BJ (cell line): Measurements from ENCODE around the gene MAP1LC3A. TPM values are rescaled to one million over a fixed set of nuclear protein-coding genes. Genes with fewer than 3 reads are reported as not detected.
"Not testable (repeated sequence)": the region's sequence is repeated elsewhere in the genome, so short reads cannot be mapped to it uniquely, and the experiment has no call there.

Source experiments
- CTCF ChIA-PET: fragments of 350-600 bp; formaldehyde crosslinking; extraction: SDS; loops from one replicate; lab custom pipeline; 2021; ENCODE audit warnings: antibody characterized with exemption, inconsistent platforms; lab: Yijun Ruan, JAX
- POLR2A ChIA-PET: fragments of 300-600 bp; sonication (Branson Sonifier 250); formaldehyde crosslinking; extraction: SDS; loops from one replicate; lab custom pipeline; 2021; ENCODE audit warnings: antibody characterized with exemption; lab: Charles Lee
- DNase-seq: peaks from one replicate; pipeline ENCODE4 v3.0.0-alpha.2; 2011; ENCODE audit warnings: low read depth
- H3K27me3 ChIP-seq: 2 replicates; pipeline ENCODE4 v1.6.0; 2011; ENCODE audit warnings: low read length; ENCODE audit not compliant: control insufficient read depth, insufficient read depth
- H3K36me3 ChIP-seq: 2 replicates; pipeline ENCODE4 v1.5.1; 2011; ENCODE audit warnings: low read length; ENCODE audit not compliant: control insufficient read depth, insufficient read depth
- H3K4me3 ChIP-seq: 2 replicates; pipeline ENCODE4 v1.5.1; 2011; ENCODE audit warnings: low read depth, mild to moderate bottlenecking, control low read depth, low read length
- CTCF ChIP-seq: IDR thresholded peaks from 2 replicates; pipeline ENCODE4 v1.5.1; 2011; ENCODE audit warnings: low read depth, mild to moderate bottlenecking, control low read depth, inconsistent platforms, low read length, moderate library complexity; ENCODE audit not compliant: insufficient read depth
- polyA plus RNA-seq: library from polyadenylated mRNA; depleted of rRNA; stranded (reverse); fragments of >200 nt; gene quantifications from 2 replicates; pipeline ENCODE4 v1.2.3, GENCODE V29; 2011

Gene MAP1LC3A
- polyA plus RNA-seq, 1 experiment: 33.7 TPM

DNA sequence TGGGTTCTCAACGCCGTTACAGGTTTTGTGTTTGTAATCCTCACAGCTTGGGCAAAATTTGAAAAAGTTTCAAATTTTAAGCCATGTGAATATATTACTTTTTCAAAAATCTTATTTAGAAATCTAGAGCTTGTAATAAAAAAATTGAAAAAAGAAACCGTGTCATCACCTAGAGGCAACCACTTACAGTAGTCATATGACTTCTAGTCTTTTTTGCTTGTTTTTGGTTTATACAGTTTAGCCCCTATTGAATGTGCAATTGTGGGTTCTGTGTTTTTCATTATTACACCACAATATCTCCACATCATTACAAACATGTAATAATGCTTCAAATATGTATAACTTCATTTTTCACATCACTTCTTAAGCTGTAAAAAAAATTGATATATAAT is 41.4 kb upstream of the MAP1LC3A start:
- no peak for DNase-seq
- H3K4me3 ChIP-seq: peak overlapping the region; percentile 93
- CTCF ChIA-PET: interaction anchor here (0.9 to 9.3 kb wide), 4 partner anchors 21 to 252 kb away, joined by 3 to 63 read pairs (median 4); no protein-coding TSS in a partner anchor
- no peaks in the 10 kb centered on the region for H3K27me3 ChIP-seq
- peaks cover 1% of the 10 kb centered on the region for H3K36me3 ChIP-seq
- POLR2A ChIA-PET: no interaction called here
- TF ChIP-seq CTCF: no peak

- H3K4me3 ChIP-seq, H3K27me3 ChIP-seq, DNase-seq, H3K36me3 ChIP-seq, POLR2A ChIA-PET: not testable (repeated sequence)
- CTCF ChIA-PET: interaction anchor here (0.6 to 9.3 kb wide), 4 partner anchors 156 to 1803 kb away, joined by 3 to 63 read pairs (median 4); partner anchors contain the start of gene ITCH
Observed at GRCh38 chr20:34518863-34519262, 39.7 kb upstream of the MAP1LC3A start.

DNA sequence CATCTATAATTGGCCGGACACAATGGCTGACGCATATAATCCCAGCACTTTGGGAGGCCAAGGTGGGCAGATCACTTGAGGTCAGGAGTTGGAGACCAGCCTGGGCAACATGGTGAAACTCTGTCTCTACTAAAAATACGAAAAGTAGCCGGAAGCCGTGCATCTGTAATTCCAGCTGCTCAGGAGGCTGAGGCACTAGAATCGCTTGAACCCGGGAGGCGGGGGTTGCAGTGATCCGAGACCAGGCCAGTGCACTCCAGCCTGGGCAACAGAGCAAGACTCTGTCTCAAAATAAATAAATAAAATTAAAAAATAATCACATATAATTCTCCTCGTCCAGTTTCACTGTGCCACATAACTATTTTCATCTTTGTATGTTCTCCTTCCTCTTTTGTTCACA is 38.7 kb upstream of the MAP1LC3A start:
- DNase-seq, POLR2A ChIA-PET, H3K36me3 ChIP-seq, H3K27me3 ChIP-seq, H3K4me3 ChIP-seq: not testable (repeated sequence)
- CTCF ChIA-PET: interaction anchor here (9.3 kb wide), 1 partner anchor 207 kb away, joined by 63 read pairs; no protein-coding TSS in a partner anchor

- H3K4me3 ChIP-seq: no peak overlapping the region
- H3K27me3 ChIP-seq: no peaks in the 10 kb centered on the region
- DNase-seq: no peak
- ChIA-PET CTCF (interaction anchor here (0.9 to 5.0 kb wide), 10 partner anchors 11 to 333 kb away, joined by 3 to 52 read pairs (median 4); partner anchors contain the start of gene AHCY), POLR2A (no interaction called here)
- H3K36me3 ChIP-seq: peaks cover 5% of the 10 kb centered on the region
- TF ChIP-seq CTCF: peak; percentile 63
Observed at GRCh38 chr20:34522969-34523871, 35.3 kb upstream of the MAP1LC3A start.

DNA sequence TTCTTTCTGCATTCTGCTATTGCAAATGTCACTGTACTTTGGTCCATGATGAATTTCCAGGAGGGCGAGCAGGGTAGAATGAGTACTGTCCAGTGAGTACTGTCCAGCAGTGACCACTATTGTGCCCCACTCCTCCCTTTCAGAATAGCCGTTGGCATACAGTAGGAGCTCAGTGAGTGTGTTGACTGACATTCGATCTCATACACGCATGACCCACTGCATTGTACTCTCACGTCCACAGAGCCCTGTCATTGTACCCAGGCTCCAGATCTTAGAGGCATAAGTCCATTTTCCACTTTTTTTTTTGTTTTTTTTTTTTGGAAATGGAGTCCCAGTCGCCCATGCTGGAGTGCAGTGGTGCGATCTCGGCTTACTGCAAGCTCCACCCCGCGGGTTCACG is 34.1 kb upstream of the MAP1LC3A start:
- H3K4me3 ChIP-seq: no peak overlapping the region
- H3K36me3 ChIP-seq: peaks cover 12% of the 10 kb centered on the region
- no peaks in the 10 kb centered on the region for H3K27me3 ChIP-seq
- DNase-seq: no peak
- TF ChIP-seq CTCF: no peak
- ChIA-PET POLR2A (no interaction called here), CTCF (interaction anchor here (0.7 to 5.0 kb wide), 4 partner anchors 10 to 334 kb away, joined by 4 to 52 read pairs (median 16); no protein-coding TSS in a partner anchor)

DNA sequence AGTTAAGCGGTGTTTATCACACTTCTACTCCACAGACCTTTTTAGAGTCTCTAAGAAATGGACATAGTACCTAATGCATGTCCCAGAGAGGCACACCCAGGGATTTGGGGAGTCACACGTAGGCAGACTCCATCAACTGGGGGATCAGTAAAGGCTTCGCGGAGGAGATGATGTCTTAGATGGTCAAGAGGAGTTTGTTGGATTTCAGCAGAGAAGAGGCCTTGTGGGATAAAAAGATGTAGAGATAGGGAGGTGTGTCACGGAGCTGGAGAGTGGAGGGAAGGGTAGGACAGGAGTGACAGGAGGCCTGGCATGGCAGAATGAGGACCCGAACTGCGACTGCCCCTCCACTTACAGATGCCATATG is 33.2 kb upstream of the MAP1LC3A start:
- DNase-seq: no peak

More for the DNA sequence above, 33.2 kb upstream of the MAP1LC3A start:
- no peak for TF ChIP-seq CTCF
- ChIA-PET CTCF (interaction anchor here (3.5 to 5.0 kb wide), 2 partner anchors 14 to 212 kb away, joined by 23 to 52 read pairs; no protein-coding TSS in a partner anchor), POLR2A (interaction anchor here (0.5 to 0.7 kb wide), 2 partner anchors 64 to 162 kb away, joined by 3 to 5 read pairs; partner anchors contain the start of gene ITCH)
- Histone ChIP-seq H3K4me3 (no peak overlapping the region), H3K36me3 (peaks cover 15% of the 10 kb centered on the region), H3K27me3 (no peaks in the 10 kb centered on the region)
